ENCODE measurements around the gene TSEN54.
"Not testable (repeated sequence)": the region's sequence is repeated elsewhere in the genome, so short reads cannot be mapped to it uniquely, and the experiment has no call there.

TSEN54 gene

GRCh38 chr17:75516255-75516618 is at the start of gene TSEN54:
Gene TSEN54 (plus strand): TSS chr17:75516528. CDS start chr17:75516561, 33 bp downstream.
- DNase-seq = peak; percentile 72

GRCh38 chr17:75468291-75468754 is 48.0 kb upstream of the TSEN54 start:
- DNase-seq = no peak

GRCh38 chr17:75468779-75469373 is 47.5 kb upstream of the TSEN54 start:
- DNase-seq = no peak

GRCh38 chr17:75471207-75471606 is 45.1 kb upstream of the TSEN54 start:
- no peak for DNase-seq

GRCh38 chr17:75472119-75472518 is 44.2 kb upstream of the TSEN54 start:
- peak; percentile 93 for DNase-seq

GRCh38 chr17:75473246-75473645 is 43.1 kb upstream of the TSEN54 start:
- DNase-seq = no peak

GRCh38 chr17:75474736-75475135 is 41.6 kb upstream of the TSEN54 start:
- DNase-seq = no peak

GRCh38 chr17:75475144-75475835 is 41.0 kb upstream of the TSEN54 start:
- DNase-seq = no peak

- no peak for DNase-seq
Observed at GRCh38 chr17:75475851-75476250, 40.5 kb upstream of the TSEN54 start.

GRCh38 chr17:75476271-75476671 is 40.1 kb upstream of the TSEN54 start:
- no peak for DNase-seq

GRCh38 chr17:75476752-75477489 is 39.4 kb upstream of the TSEN54 start:
- no peak for DNase-seq

- DNase-seq = not testable (repeated sequence)
Observed at GRCh38 chr17:75477490-75477862, 38.9 kb upstream of the TSEN54 start.

GRCh38 chr17:75478508-75478907 is 37.8 kb upstream of the TSEN54 start:
- no peak for DNase-seq

GRCh38 chr17:75480281-75480680 is 36.0 kb upstream of the TSEN54 start:
- DNase-seq = no peak

- DNase-seq = no peak
Observed at GRCh38 chr17:75481194-75482068, 34.9 kb upstream of the TSEN54 start.

GRCh38 chr17:75482098-75482942 is 34.0 kb upstream of the TSEN54 start:
- no peak for DNase-seq

GRCh38 chr17:75485688-75486087 is 30.6 kb upstream of the TSEN54 start:
- no peak for DNase-seq

GRCh38 chr17:75486151-75486550 is 30.2 kb upstream of the TSEN54 start:
- DNase-seq = no peak

GRCh38 chr17:75486951-75487350 is 29.4 kb upstream of the TSEN54 start:
- no peak for DNase-seq

GRCh38 chr17:75487351-75488070 is 28.8 kb upstream of the TSEN54 start:
- DNase-seq = no peak

Measured in DMS153 (cell line).